A549 (cell line): ENCODE results near the gene ALDH1A3. TPM values are rescaled to one million over a fixed set of nuclear protein-coding genes. Genes with fewer than 3 reads are reported as not detected.

Source experiments
- ATAC-seq, 2 experiments: fragments of 200-7000 bp in 1 of 2; fragments of >200 bp in 1 of 2; cut with Nextera tagmentation in 1 of 2; cut with Tn5 transposase in 1 of 2; 3 replicates each; pipeline versions ENCODE4 v1.8.0 to v1.9.1; 2018 to 2020; ENCODE audit warnings: mild to moderate bottlenecking in 1 of 2, moderate library complexity in 1 of 2
- CTCF ChIA-PET: fragments of 300-600 bp; sonication (Branson Sonifier 250); formaldehyde crosslinking; extraction: SDS; loops from one replicate; lab custom pipeline; 2021; ENCODE audit warnings: antibody characterized with exemption, inconsistent platforms; lab: Yijun Ruan, JAX
- POLR2A ChIA-PET: fragments of 350-600 bp; formaldehyde crosslinking; extraction: SDS; loops from one replicate; lab custom pipeline; 2021; ENCODE audit warnings: antibody characterized with exemption, inconsistent platforms; lab: Yijun Ruan, JAX
- DNase-seq, 2 experiments: peaks; one replicate each; pipeline versions ENCODE4 v3.0.0 to v3.0.0-alpha.2; 2011 to 2016; ENCODE audit warnings: low read depth in 1 of 2, low spot score in 1 of 2
- FAIRE-seq: peaks from 2 replicates; lab custom pipeline; 2011; peaks lifted over from hg19 to GRCh38; lab: Jason Lieb, UNC
- H3K27ac ChIP-seq, 2 experiments: fragments of >200 bp; sonication (Bioruptor Twin); formaldehyde crosslinking; 3 replicates each; pipeline ENCODE4 v1.5.1; 2016 to 2017
- H3K4me1 ChIP-seq: fragments of >200 bp; sonication (Bioruptor Twin); formaldehyde crosslinking; 3 replicates; pipeline ENCODE4 v1.6.1; 2016
- H3K4me2 ChIP-seq: fragments of >200 bp; sonication (Bioruptor Twin); formaldehyde crosslinking; 3 replicates; pipeline ENCODE4 v1.6.1; 2016
- H3K4me3 ChIP-seq: fragments of >200 bp; sonication (Bioruptor Twin); formaldehyde crosslinking; 3 replicates; pipeline ENCODE4 v1.5.1; 2016
- H3K9me3 ChIP-seq: fragments of >200 bp; sonication (Bioruptor Twin); formaldehyde crosslinking; 3 replicates; pipeline ENCODE4 v1.6.1; 2016
- BCL3 ChIP-seq: fragments of >200 bp; sonication (Bioruptor Twin); formaldehyde crosslinking; IDR thresholded peaks from 3 replicates; pipeline ENCODE4 v1.6.1; 2016
- BHLHE40 ChIP-seq: IDR thresholded peaks from 2 replicates; pipeline ENCODE4 v1.6.1; 2012; ENCODE audit warnings: low read depth, low read length, inconsistent platforms
- CEBPB ChIP-seq, 2 experiments: fragments of >200 bp in 1 of 2; sonication (Bioruptor Twin) in 1 of 2; formaldehyde crosslinking in 1 of 2; IDR thresholded peaks; 2 replicates each; pipeline ENCODE4 v1.6.1; 2012 to 2016
- CHD4 ChIP-seq: fragments of 200-600 bp; sonication (generic); IDR thresholded peaks from 2 replicates; pipeline ENCODE4 v1.6.1; 2016; ENCODE audit warnings: antibody characterized with exemption, mild to moderate bottlenecking, borderline replicate concordance
- CTCF ChIP-seq: fragments of >200 bp; sonication (Bioruptor Twin); formaldehyde crosslinking; IDR thresholded peaks from 3 replicates; pipeline ENCODE4 v1.5.1; 2016
- ELK1 ChIP-seq: fragments of 150-350 bp; IDR thresholded peaks from 2 replicates; pipeline ENCODE4 v1.6.1; 2014; ENCODE audit warnings: low read depth, mild to moderate bottlenecking, low read length
- EP300 ChIP-seq, 2 experiments: fragments of >200 bp; sonication (Bioruptor Twin); formaldehyde crosslinking; IDR thresholded peaks; 2 replicates in 1 of 2; 3 replicates in 1 of 2; pipeline ENCODE4 v1.6.1; 2016 to 2017
- ESRRA ChIP-seq: fragments of 150-350 bp; IDR thresholded peaks from 2 replicates; pipeline ENCODE4 v1.6.1; 2014; ENCODE audit warnings: mild to moderate bottlenecking, low read length, borderline replicate concordance
- HDAC2 ChIP-seq: fragments of 200-600 bp; sonication (generic); IDR thresholded peaks from 2 replicates; pipeline ENCODE4 v1.6.1; 2016
- HES2 ChIP-seq: fragments of >200 bp; sonication (Bioruptor Twin); formaldehyde crosslinking; IDR thresholded peaks from 2 replicates; pipeline ENCODE4 v1.6.1; 2016
- HOXA7 ChIP-seq: fragments of 250-450 bp; sonication (Bioruptor Pico); IDR thresholded peaks from 2 replicates; pipeline ENCODE4 v1.5.0; 2020; ENCODE audit warnings: mild to moderate bottlenecking, moderate library complexity
- HOXB13 ChIP-seq: fragments of 250-450 bp; sonication (Bioruptor Pico); IDR thresholded peaks from 2 replicates; pipeline ENCODE4 v1.5.0; 2020; ENCODE audit warnings: low read depth, mild to moderate bottlenecking, moderate library complexity
- JUNB ChIP-seq: fragments of >200 bp; sonication (Bioruptor Twin); formaldehyde crosslinking; IDR thresholded peaks from 2 replicates; pipeline ENCODE4 v1.6.1; 2016
- PHF8 ChIP-seq: fragments of 200-600 bp; sonication (generic); IDR thresholded peaks from 2 replicates; pipeline ENCODE4 v1.6.1; 2016; ENCODE audit warnings: low read depth, mild to moderate bottlenecking, antibody characterized with exemption, moderate library complexity, borderline replicate concordance
- RAD21 ChIP-seq, 2 experiments: fragments of >200 bp in 1 of 2; sonication (Bioruptor Twin) in 1 of 2; formaldehyde crosslinking in 1 of 2; IDR thresholded peaks in 1 of 2; conservative IDR thresholded peaks in 1 of 2; 2 replicates in 1 of 2; 3 replicates in 1 of 2; pipeline ENCODE4 v1.6.1; 2012 to 2018; ENCODE audit warnings: inconsistent platforms in 1 of 2
- RCOR1 ChIP-seq: fragments of 150-350 bp; IDR thresholded peaks from 2 replicates; pipeline ENCODE4 v1.6.1; 2014; ENCODE audit warnings: antibody characterized with exemption, low read length, low read depth
- RNF2 ChIP-seq: fragments of 200-600 bp; sonication (generic); IDR thresholded peaks from 2 replicates; pipeline ENCODE4 v1.6.1; 2016; ENCODE audit warnings: low read depth, mild to moderate bottlenecking, antibody characterized with exemption, moderate library complexity, borderline replicate concordance
- SMC3 ChIP-seq: fragments of >200 bp; sonication (Bioruptor Twin); formaldehyde crosslinking; IDR thresholded peaks from 3 replicates; pipeline ENCODE4 v1.6.1; 2018; ENCODE audit warnings: inconsistent platforms
- SREBF2 ChIP-seq: fragments of 450-650 bp; IDR thresholded peaks from 2 replicates; pipeline ENCODE4 v1.6.1; 2014; ENCODE audit warnings: mild to moderate bottlenecking, moderate library complexity
- TFCP2L1 ChIP-seq: fragments of 250-450 bp; sonication (Bioruptor Pico); IDR thresholded peaks from 2 replicates; pipeline ENCODE4 v1.5.0; 2021; ENCODE audit warnings: mild to moderate bottlenecking
- TP53 ChIP-seq: fragments of 250-450 bp; sonication (Bioruptor Pico); IDR thresholded peaks from 2 replicates; pipeline ENCODE4 v1.5.0; 2021; ENCODE audit warnings: mild to moderate bottlenecking, moderate library complexity
- ZFP36 ChIP-seq: fragments of 450-650 bp; IDR thresholded peaks from 2 replicates; pipeline ENCODE4 v1.6.1; 2014; ENCODE audit warnings: borderline replicate concordance; ENCODE audit not compliant: partially characterized antibody
- WGBS: methylation state at CpG from one replicate; pipeline ENCODE4 v1.1.6; 2017; ENCODE audit errors: missing lambda C conversion rate; 5-methylcytosine and 5-hydroxymethylcytosine counted together
- polyA plus RNA-seq, 4 experiments: library from polyadenylated mRNA; depleted of rRNA in 3 of 4; stranded (reverse); fragments of >200 nt; fragmentation: RNase III in 1 of 4; extraction: RNeasy Plus Mini Kit Qiagen cat#74134 plus additional on column Dnase treatment in 1 of 4; gene quantifications; 2 replicates in 3 of 4; 3 replicates in 1 of 4; pipeline ENCODE4 v1.2.3, GENCODE V29; 2011 to 2017

ALDH1A3 gene
- polyA plus RNA-seq, 2 of the 4 experiments (the other 2 are of a cell fraction): 11.5 to 11.9 TPM

GRCh38 chr15:100926258-100926657 is 46.6 kb downstream of the ALDH1A3 start:
- H3K4me3 ChIP-seq: no peak overlapping the region
- H3K27ac ChIP-seq: no peak overlapping the region
- POLR2A ChIA-PET: no interaction called here
- ATAC-seq: peak; percentile 68 to 81
- WGBS: 86% methylated on average over 11 of the region's 11 CpGs
- no peaks in the 10 kb centered on the region for H3K9me3 ChIP-seq
- no peaks in the 10 kb centered on the region for H3K4me1 ChIP-seq
- no peak for FAIRE-seq
- DNase-seq: peak in 1 of 2 experiments; percentile 40
- CTCF ChIA-PET: interaction anchor here (23.2 kb wide), 1 partner anchor 79 kb away, joined by 950 read pairs; no protein-coding TSS in a partner anchor
- H3K4me2 ChIP-seq: no peak overlapping the region
- no peak for TF ChIP-seq HOXA7 (CRISPR knock-in tag)
- peak in 1 of 2 experiments; percentile 6; a peak in 1 of 5 replicates for TF ChIP-seq RAD21 (conservative IDR thresholded peaks at IDR 0.05 in 1 of 2, IDR thresholded peaks at IDR 0.05 in 1 of 2)

- CTCF ChIA-PET: interaction anchor here (0.6 to 23.2 kb wide), 8 partner anchors 9 to 330 kb away, joined by 3 to 950 read pairs (median 4); partner anchors contain the start of gene LRRK1
- WGBS: 90% methylated on average over 11 of the region's 11 CpGs
Observed at GRCh38 chr15:100926971-100927756, 47.5 kb downstream of the ALDH1A3 start.

GRCh38 chr15:100928632-100929280 is 49.1 kb downstream of the ALDH1A3 start:
- ChIA-PET CTCF (interaction anchor here (1.0 to 23.2 kb wide), 8 partner anchors 11 to 278 kb away, joined by 3 to 950 read pairs (median 4); partner anchors contain the start of gene LRRK1), POLR2A (no interaction called here)
- 89% methylated on average over 13 of the region's 13 CpGs for WGBS
- Histone ChIP-seq H3K4me3 (no peak overlapping the region), H3K27ac (no peak overlapping the region), H3K9me3 (no peaks in the 10 kb centered on the region), H3K4me2 (no peak overlapping the region), H3K4me1 (peaks cover 9% of the 10 kb centered on the region; the same call in 2 of the 3 replicates)
- DNase-seq (no peak), FAIRE-seq (no peak), ATAC-seq (no peak)
- TF ChIP-seq HES2: no peak
- no peak for TF ChIP-seq BHLHE40
- no peak for TF ChIP-seq EP300 (IDR thresholded peaks at IDR 0.05)
- no peak for TF ChIP-seq HOXA7 (CRISPR knock-in tag)
- TF ChIP-seq CHD4: no peak
- no peak for TF ChIP-seq BCL3
- TF ChIP-seq CEBPB (IDR thresholded peaks at IDR 0.05): no peak
- TF ChIP-seq JUNB: no peak
- no peak for TF ChIP-seq TFCP2L1 (CRISPR knock-in tag)
- TF ChIP-seq HOXB13 (CRISPR knock-in tag): no peak
- no peak for TF ChIP-seq HDAC2
- TF ChIP-seq RNF2: no peak
- TF ChIP-seq TP53 (CRISPR knock-in tag): no peak
- TF ChIP-seq ESRRA: no peak
- TF ChIP-seq SMC3: no peak
- no peak for TF ChIP-seq ZFP36
- no peak for TF ChIP-seq PHF8
- no peak for TF ChIP-seq SREBF2

More at GRCh38 chr15:100926971-100927756, 47.5 kb downstream of the ALDH1A3 start:
- POLR2A ChIA-PET: interaction anchor here (0.9 kb wide), 1 partner anchor 32 kb away, joined by 3 read pairs; no protein-coding TSS in a partner anchor
- FAIRE-seq (no peak), ATAC-seq (no peak), DNase-seq (no peak)
- Histone ChIP-seq H3K9me3 (no peaks in the 10 kb centered on the region), H3K27ac (no peak overlapping the region), H3K4me1 (peaks cover 1% of the 10 kb centered on the region; the same call in 2 of the 3 replicates), H3K4me2 (no peak overlapping the region), H3K4me3 (no peak overlapping the region)
- TF ChIP-seq BHLHE40: no peak
- no peak for TF ChIP-seq TFCP2L1 (CRISPR knock-in tag)
- TF ChIP-seq RCOR1: no peak
- TF ChIP-seq ELK1: no peak
- TF ChIP-seq SMC3: no peak
- TF ChIP-seq CTCF: no peak
